Endothelial cell of umbilical vein (primary cell): Measurements from ENCODE around the gene GAS2L2.

Experiments used
- CTCF ChIP-seq, 2 donors: IDR thresholded peaks; 1 replicate in 1 of 2; 2 replicates in 1 of 2; pipeline ENCODE4 v1.5.1; 2011; ENCODE audit warnings: low read length in 2 of 2, mild to moderate bottlenecking in 2 of 2, moderate library complexity in 2 of 2, control low read depth in 1 of 2, inconsistent platforms in 1 of 2, low read depth in 1 of 2; ENCODE audit not compliant: insufficient read depth in 1 of 2; ENCODE audit errors: extremely low read depth in 1 of 2
- EZH2 ChIP-seq: IDR thresholded peaks from 2 replicates; pipeline ENCODE4 v1.6.1; 2012; ENCODE audit warnings: borderline replicate concordance, low read depth, mild to moderate bottlenecking, moderate library complexity, low read length, inconsistent platforms; ENCODE audit not compliant: severe bottlenecking
- FOS ChIP-seq: IDR thresholded peaks from 2 replicates; pipeline ENCODE4 v1.6.1; 2011; ENCODE audit warnings: mild to moderate bottlenecking, low read length, moderate library complexity, borderline replicate concordance; ENCODE audit not compliant: insufficient read depth
- GATA2 ChIP-seq: IDR thresholded peaks from 2 replicates; pipeline ENCODE4 v1.7.0; 2011; ENCODE audit warnings: low read depth, mild to moderate bottlenecking, moderate library complexity, mixed read lengths, low read length; ENCODE audit not compliant: insufficient read length, insufficient read depth
- JUN ChIP-seq: IDR thresholded peaks from 2 replicates; pipeline ENCODE4 v1.6.1; 2011; ENCODE audit warnings: borderline replicate concordance, low read depth; ENCODE audit not compliant: insufficient read length, insufficient read depth
- POLR2A ChIP-seq: IDR thresholded peaks from 2 replicates; pipeline ENCODE4 v1.6.1; 2012; ENCODE audit warnings: low read depth, mild to moderate bottlenecking, control low read depth, low read length
- POLR2AphosphoS5 ChIP-seq: IDR thresholded peaks from 2 replicates; pipeline ENCODE4 v1.6.1; 2012; ENCODE audit warnings: low read depth, mild to moderate bottlenecking, control low read depth, low read length, moderate library complexity; ENCODE audit not compliant: insufficient read depth

GRCh38 chr17:35723735-35724134 is 29.3 kb downstream of the GAS2L2 start:
- TF ChIP-seq CTCF (IDR thresholded peaks at IDR 0.05; ENCODE audit: extremely low read depth in 1 of 2, insufficient read depth in 1 of 2, low read depth in 1 of 2, low read length in 2 of 2) (no peak), POLR2A (no peak), GATA2 (no peak), JUN (no peak), FOS (no peak), EZH2 (no peak), POLR2AphosphoS5 (no peak)
